ENCODE measurements around the gene IGSF6. TPM values are rescaled to one million over a fixed set of nuclear protein-coding genes. Genes with fewer than 3 reads are reported as not detected.
"Not testable (repeated sequence)": the region's sequence is repeated elsewhere in the genome, so short reads cannot be mapped to it uniquely, and the experiment has no call there.

IGSF6 gene
- total RNA-seq, 4 donors from 2014 or later: 0.76 to 7.4 (median 1.3) TPM; not detected in 1

- Histone ChIP-seq H3K36me3 (peaks cover 0 to 4% (median 0%) of the 10 kb centered on the region in 3 donors), H3K27me3 (no peaks in the 10 kb centered on the region), H3K9me3 (no peaks in the 10 kb centered on the region), H3K27ac (peak overlapping the region in 1 of 4 donors; percentile 16), H3K4me1 (peaks cover 0 to 22% (median 19%) of the 10 kb centered on the region in 4 donors), H3K4me3 (no peak overlapping the region)
- DNase-seq: peak in 1 of 3 donors; percentile 35
- TF ChIP-seq CTCF (IDR thresholded peaks at IDR 0.05) (no peak), POLR2A (IDR thresholded peaks at IDR 0.05) (no peak)
Observed at GRCh38 chr16:21650521-21650920, 1.9 kb downstream of the IGSF6 start.

GRCh38 chr16:21649826-21650406 is 2.5 kb downstream of the IGSF6 start:
- not testable (repeated sequence) for H3K36me3 ChIP-seq, H3K27me3 ChIP-seq, DNase-seq, H3K9me3 ChIP-seq, H3K4me3 ChIP-seq
- peaks cover 0 to 24% (median 20%) of the 10 kb centered on the region in 4 donors for H3K4me1 ChIP-seq
- H3K27ac ChIP-seq: peak overlapping the region in 1 of 4 donors; percentile 25

GRCh38 chr16:21647562-21648164 is 4.7 kb downstream of the IGSF6 start:
- peak overlapping the region; percentile 66 to 80 (median 73) for H3K27ac ChIP-seq
- no peak for DNase-seq
- no peak overlapping the region for H3K4me3 ChIP-seq
- no peaks in the 10 kb centered on the region for H3K9me3 ChIP-seq
- no peaks in the 10 kb centered on the region for H3K27me3 ChIP-seq
- peaks cover 0 to 27% (median 22%) of the 10 kb centered on the region in 4 donors for H3K4me1 ChIP-seq
- H3K36me3 ChIP-seq: no peaks in the 10 kb centered on the region
- TF ChIP-seq POLR2A (IDR thresholded peaks at IDR 0.05) (no peak), CTCF (IDR thresholded peaks at IDR 0.05) (no peak)

GRCh38 chr16:21646721-21647561 is 5.5 kb downstream of the IGSF6 start:
- no peaks in the 10 kb centered on the region for H3K27me3 ChIP-seq
- TF ChIP-seq CTCF (IDR thresholded peaks at IDR 0.05) (no peak), POLR2A (IDR thresholded peaks at IDR 0.05) (no peak)
- peaks cover 0 to 27% (median 22%) of the 10 kb centered on the region in 4 donors for H3K4me1 ChIP-seq
- H3K27ac ChIP-seq: peak overlapping the region; percentile 66 to 80 (median 73)
- H3K36me3 ChIP-seq: no peaks in the 10 kb centered on the region
- no peak overlapping the region for H3K4me3 ChIP-seq
- DNase-seq: peak in 2 of 3 donors; percentile 89 to 93
- no peaks in the 10 kb centered on the region for H3K9me3 ChIP-seq

- DNase-seq: no peak
- Histone ChIP-seq H3K4me1 (peaks cover 0 to 27% (median 22%) of the 10 kb centered on the region in 4 donors), H3K4me3 (peak overlapping the region in 1 of 4 donors; percentile 19), H3K27me3 (no peaks in the 10 kb centered on the region), H3K9me3 (no peaks in the 10 kb centered on the region), H3K27ac (peak overlapping the region; percentile 66 to 80 (median 73)), H3K36me3 (no peaks in the 10 kb centered on the region)
- no peak for TF ChIP-seq POLR2A (IDR thresholded peaks at IDR 0.05)
Observed at GRCh38 chr16:21646091-21646490, 6.3 kb downstream of the IGSF6 start.

GRCh38 chr16:21645261-21645721 is 7.1 kb downstream of the IGSF6 start:
- no peak for TF ChIP-seq POLR2A (IDR thresholded peaks at IDR 0.05)
- no peak for TF ChIP-seq CTCF (IDR thresholded peaks at IDR 0.05)
- H3K36me3 ChIP-seq: no peaks in the 10 kb centered on the region
- H3K27ac ChIP-seq: peak overlapping the region; percentile 64 to 80 (median 71)
- H3K27me3 ChIP-seq: no peaks in the 10 kb centered on the region
- H3K9me3 ChIP-seq: no peaks in the 10 kb centered on the region
- peak in 2 of 3 donors; percentile 40 to 61 for DNase-seq
- H3K4me3 ChIP-seq: peak overlapping the region; percentile 10 to 33 (median 24)
- peaks cover 0 to 27% (median 22%) of the 10 kb centered on the region in 4 donors for H3K4me1 ChIP-seq

All from Peyer's patch (tissue), 4 donors.